LoVo (cell line): ENCODE measurements around the gene GABRG2.
A peak's percentile ranks its signal among the peaks of the same experiment; 100 is the strongest.
"Not testable (repeated sequence)": the region's sequence is repeated elsewhere in the genome, so short reads cannot be mapped to it uniquely, and the experiment has no call there.

ENCODE experiments used
- DNase-seq: peaks from one replicate; pipeline ENCODE4 v3.0.0-alpha.2; 2016; ENCODE audit warnings: low spot score

GABRG2 gene

GRCh38 chr5:162067655-162068411 is at the start of gene GABRG2:
GABRG2 (plus strand) TSS chr5:162067773; CDS start chr5:162068000, 227 bp downstream.
- DNase-seq, result no peak

- DNase-seq, result no peak
These were observed 42.3 kb upstream of the GABRG2 start for GRCh38 chr5:162025312-162025711.

GRCh38 chr5:162026803-162027202 is 40.8 kb upstream of the GABRG2 start:
- no peak for DNase-seq

GRCh38 chr5:162037431-162037830 is 30.1 kb upstream of the GABRG2 start:
- no peak for DNase-seq

- no peak for DNase-seq
These were observed 20.3 kb upstream of the GABRG2 start for GRCh38 chr5:162047279-162047678.

- no peak for DNase-seq
These were observed 14.9 kb upstream of the GABRG2 start for GRCh38 chr5:162052676-162053075.

- not testable (repeated sequence) for DNase-seq
These were observed 12.5 kb upstream of the GABRG2 start for GRCh38 chr5:162055095-162055494.

GRCh38 chr5:162067162-162067561 is 411 bp upstream of the GABRG2 start:
- DNase-seq, result no peak

GRCh38 chr5:162068412-162068811 is 839 bp downstream of the GABRG2 start:
- peak; percentile 54 for DNase-seq

- DNase-seq, result no peak
These were observed 1.4 kb downstream of the GABRG2 start for GRCh38 chr5:162068936-162069335.

- no peak for DNase-seq
These were observed 11.2 kb downstream of the GABRG2 start for GRCh38 chr5:162078805-162079204.

GRCh38 chr5:162091336-162091735 is 23.8 kb downstream of the GABRG2 start:
- DNase-seq, result no peak

GRCh38 chr5:162096448-162096847 is 28.9 kb downstream of the GABRG2 start:
- DNase-seq, result no peak

- no peak for DNase-seq
These were observed 40.0 kb downstream of the GABRG2 start for GRCh38 chr5:162107591-162107990.

GRCh38 chr5:162119801-162120200 is 52.2 kb downstream of the GABRG2 start:
- no peak for DNase-seq

- DNase-seq, result no peak
These were observed 60.5 kb downstream of the GABRG2 start for GRCh38 chr5:162128117-162128516.

GRCh38 chr5:162132348-162132747 is 64.8 kb downstream of the GABRG2 start:
- no peak for DNase-seq

GRCh38 chr5:162139190-162139589 is 71.6 kb downstream of the GABRG2 start:
- no peak for DNase-seq

GRCh38 chr5:162154242-162154641 is 86.7 kb downstream of the GABRG2 start:
- DNase-seq, result no peak

- no peak for DNase-seq
These were observed 92.8 kb downstream of the GABRG2 start for GRCh38 chr5:162160401-162160800.

- DNase-seq, result no peak
These were observed 96.1 kb downstream of the GABRG2 start for GRCh38 chr5:162163663-162164062.

- peak; percentile 9 for DNase-seq
These were observed 106.9 kb downstream of the GABRG2 start for GRCh38 chr5:162174358-162174974.

GRCh38 chr5:162187371-162187770 is 119.8 kb downstream of the GABRG2 start:
- DNase-seq, result no peak

GRCh38 chr5:162189719-162190118 is 122.1 kb downstream of the GABRG2 start:
- no peak for DNase-seq
